HepG2 (cell line): ENCODE results near the gene SGCD.

Experiments
- ARID2 ChIP-seq: sonication (generic); formaldehyde crosslinking; IDR thresholded peaks from 2 replicates; pipeline ENCODE4 v1.8.1; 2022; ENCODE audit warnings: mild to moderate bottlenecking, missing genetic modification reagents, borderline replicate concordance
- POLR2A ChIP-seq, 2 experiments: IDR thresholded peaks; 2 replicates each; pipeline ENCODE4 v1.6.1; 2011; ENCODE audit warnings: low read depth in 2 of 2, low read length in 2 of 2, mild to moderate bottlenecking in 1 of 2, moderate library complexity in 1 of 2; ENCODE audit not compliant: insufficient read depth in 1 of 2
- SMC3 ChIP-seq: IDR thresholded peaks from 2 replicates; pipeline ENCODE4 v1.6.1; 2011; ENCODE audit warnings: low read length, improper control_type of control experiment

GRCh38 chr5:156515803-156516360 is 188.9 kb downstream of the SGCD start:
- TF ChIP-seq ARID2 (CRISPR knock-in tag) (no peak), POLR2A (IDR thresholded peaks at IDR 0.05; ENCODE audit: insufficient read depth in 1 of 2, low read depth in 2 of 2, low read length in 2 of 2) (no peak), SMC3 (no peak)
